Suprapubic skin (tissue), 4 donors: Measurements from ENCODE around the gene CHST5.
"Not testable (repeated sequence)": the region's sequence is repeated elsewhere in the genome, so short reads cannot be mapped to it uniquely, and the experiment has no call there.

Experiments
- CTCF ChIP-seq, 2 donors: fragments of 200-600 bp in 1 of 2; fragments of 450-650 bp in 1 of 2; sonication (generic) in 1 of 2; IDR thresholded peaks; one replicate each; pipeline ENCODE4 v1.5.1; 2016 to 2019; ENCODE audit warnings: antibody characterized with exemption in 2 of 2, mild to moderate bottlenecking in 1 of 2, moderate library complexity in 1 of 2
- EP300 ChIP-seq: sonication (generic); formaldehyde crosslinking; IDR thresholded peaks from one replicate; pipeline ENCODE4 v1.6.1; 2017; ENCODE audit warnings: antibody characterized with exemption
- POLR2A ChIP-seq, 2 donors: fragments of 450-650 bp; IDR thresholded peaks; one replicate each; pipeline ENCODE4 v1.6.1; 2017; ENCODE audit warnings: antibody characterized with exemption in 2 of 2, mild to moderate bottlenecking in 2 of 2, moderate library complexity in 2 of 2
- POLR2AphosphoS5 ChIP-seq, 3 donors: sonication (generic); formaldehyde crosslinking; IDR thresholded peaks; one replicate each; pipeline ENCODE4 v1.6.1; 2017; ENCODE audit warnings: antibody characterized with exemption in 3 of 3

DNA sequence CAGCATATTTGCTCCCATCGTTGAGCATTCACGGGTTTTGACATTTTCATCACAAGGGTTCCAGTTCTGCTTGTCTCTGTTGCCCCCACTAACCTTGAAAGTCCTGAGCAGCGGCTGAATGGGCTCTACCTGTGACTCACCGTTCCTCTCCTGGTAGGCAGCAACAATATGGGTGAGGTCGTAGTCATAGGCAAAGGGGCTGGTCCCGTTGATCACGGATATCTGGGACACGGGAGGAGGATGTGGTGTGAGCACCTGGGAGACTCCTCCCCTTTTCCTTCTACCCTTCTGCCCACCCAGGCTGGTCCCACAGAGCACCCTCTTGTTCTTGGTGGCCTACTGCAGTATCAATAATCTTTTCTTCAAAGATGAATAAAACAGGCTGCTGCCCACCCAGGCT lies 6.6 kb upstream of the CHST5 start:
- not testable (repeated sequence) for TF ChIP-seq CTCF (IDR thresholded peaks at IDR 0.05); POLR2AphosphoS5 (IDR thresholded peaks at IDR 0.05); POLR2A (IDR thresholded peaks at IDR 0.05); EP300
